ENCODE measurements around the gene VAMP4.

The VAMP4 gene, protein sequence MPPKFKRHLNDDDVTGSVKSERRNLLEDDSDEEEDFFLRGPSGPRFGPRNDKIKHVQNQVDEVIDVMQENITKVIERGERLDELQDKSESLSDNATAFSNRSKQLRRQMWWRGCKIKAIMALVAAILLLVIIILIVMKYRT

DNA sequence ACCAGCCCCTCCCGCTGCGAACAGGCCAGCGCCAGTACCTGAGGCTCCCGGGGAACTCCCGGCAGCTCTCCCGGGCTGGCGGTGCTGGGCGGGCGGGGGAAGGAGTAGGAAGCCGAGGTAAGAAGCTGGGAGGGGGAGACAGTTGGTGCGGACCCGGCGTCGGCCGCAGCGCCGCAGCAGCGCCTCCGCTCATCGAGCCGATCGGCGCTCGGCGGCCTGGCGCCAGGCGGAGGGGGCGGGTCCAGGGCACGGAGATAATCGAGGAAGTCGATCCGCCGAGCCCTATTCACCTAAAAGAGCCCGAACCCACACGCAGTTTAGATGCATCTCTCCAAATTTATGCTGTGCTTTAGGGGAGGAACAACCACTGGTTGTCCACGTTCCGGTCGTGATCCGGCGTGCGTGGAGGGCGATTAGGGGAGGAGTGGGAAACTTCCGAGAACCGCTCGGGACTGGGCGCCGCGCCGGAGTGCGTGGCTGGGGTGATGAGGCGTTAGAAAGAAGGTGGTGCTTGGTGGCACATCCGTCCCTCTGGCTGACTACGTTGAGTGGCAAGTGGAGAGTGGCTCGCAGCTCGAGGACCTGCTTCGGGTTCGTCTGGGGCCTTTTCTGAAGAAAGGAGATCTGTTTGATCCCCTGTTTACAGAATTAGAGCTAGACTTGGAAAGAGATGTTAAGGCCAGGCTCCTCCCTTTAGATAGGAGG lies at the start of gene VAMP4:
TSS of gene VAMP4 (minus strand) at position 194 of the 705 bp plus-strand sequence. CDS start 3,651 bp downstream, outside the sequence.
- in situ Hi-C loops (cut with MboI; ENCODE audit: low sequenced_read_pairs) = no loop called here

DNA sequence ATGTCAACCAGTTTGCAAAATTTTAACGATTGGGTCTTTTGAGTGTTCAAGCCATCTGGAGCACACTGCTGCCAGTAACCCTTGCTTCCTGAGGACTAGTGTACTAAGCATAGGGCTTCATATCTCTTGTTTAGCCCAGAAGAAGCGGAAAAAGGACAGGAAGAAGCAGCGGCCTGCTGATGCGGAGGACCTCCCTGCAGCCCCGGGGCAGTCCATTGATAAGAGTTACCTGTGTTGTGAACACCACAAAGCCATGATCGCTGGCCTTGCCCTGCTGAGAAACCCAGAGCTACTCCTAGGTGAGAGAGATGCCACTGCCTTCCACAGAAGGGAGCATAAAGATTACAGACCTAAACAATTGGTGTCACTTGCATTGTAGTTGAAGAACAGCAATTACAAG lies 48.5 kb upstream of the VAMP4 start:
- in situ Hi-C loops (cut with MboI; ENCODE audit: low sequenced_read_pairs) = no loop called here

- in situ Hi-C loops (cut with MboI; ENCODE audit: low sequenced_read_pairs) = no loop called here
Measured at GRCh38 chr1:171788696-171789095, 46.8 kb upstream of the VAMP4 start.

DNA sequence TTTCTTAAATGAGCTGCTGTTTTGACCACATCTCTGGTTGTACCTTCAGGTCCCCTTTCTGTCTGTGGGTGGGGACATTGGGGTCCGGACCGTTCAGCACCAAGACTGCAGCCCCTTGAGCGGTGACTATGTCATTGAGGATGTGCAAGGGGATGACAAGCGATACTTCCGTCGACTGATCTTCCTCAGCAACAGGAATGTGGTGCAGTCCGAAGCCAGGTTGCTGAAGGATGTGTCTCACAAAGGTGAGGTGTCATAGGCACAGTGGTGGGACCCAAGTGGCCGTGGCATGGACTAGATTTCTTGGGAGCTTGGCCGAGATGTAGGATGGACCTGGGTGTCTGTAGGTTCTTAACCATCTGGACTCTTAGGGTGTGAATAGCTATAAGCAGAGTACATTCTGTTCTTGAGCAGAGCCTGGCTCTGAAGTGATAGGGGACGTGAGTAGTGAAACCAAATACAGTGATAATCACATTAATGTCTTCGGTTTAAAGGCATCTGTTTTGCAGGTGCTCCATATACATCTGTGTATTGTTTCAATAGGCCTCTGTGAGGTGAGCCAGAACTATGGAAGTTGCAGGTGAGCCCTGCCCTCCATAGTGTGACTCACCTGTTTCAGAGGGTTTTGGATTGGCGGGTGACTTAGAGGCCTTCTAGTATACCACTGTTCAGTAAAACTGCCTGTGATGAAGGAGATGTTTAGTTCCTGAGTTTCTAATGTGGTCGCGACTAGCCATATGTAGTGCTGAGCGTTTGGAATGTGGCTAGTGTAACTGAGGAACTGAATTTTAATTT lies 46.0 kb upstream of the VAMP4 start:
- in situ Hi-C loops (cut with MboI; ENCODE audit: low sequenced_read_pairs) = no loop called here

DNA sequence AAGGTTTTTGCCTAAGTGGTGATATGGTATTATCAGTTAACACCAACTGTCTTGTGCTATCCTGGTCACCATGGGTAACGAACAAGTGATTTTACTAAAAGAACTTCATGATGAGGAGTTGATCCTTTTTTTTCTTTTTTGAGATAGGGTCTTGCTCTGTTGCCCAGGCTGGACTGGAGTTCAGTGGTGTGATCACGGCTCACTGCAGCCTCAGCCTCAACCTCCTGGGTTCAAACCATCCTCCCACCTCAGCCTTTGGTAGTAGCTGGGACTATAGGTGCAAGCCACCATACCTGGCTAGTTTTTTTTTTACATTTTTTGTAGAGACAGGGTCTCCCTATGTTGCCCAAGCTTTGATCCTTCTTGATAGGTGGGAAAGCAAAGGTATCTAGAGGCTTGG lies 44.7 kb upstream of the VAMP4 start:
- in situ Hi-C loops (cut with MboI; ENCODE audit: low sequenced_read_pairs) = no loop called here

- in situ Hi-C loops (cut with MboI; ENCODE audit: low sequenced_read_pairs) = no loop called here
Measured at GRCh38 chr1:171785766-171786165, 43.9 kb upstream of the VAMP4 start.

GRCh38 chr1:171784784-171785183 lies 42.9 kb upstream of the VAMP4 start:
- in situ Hi-C loops (cut with MboI; ENCODE audit: low sequenced_read_pairs) = no loop called here

DNA sequence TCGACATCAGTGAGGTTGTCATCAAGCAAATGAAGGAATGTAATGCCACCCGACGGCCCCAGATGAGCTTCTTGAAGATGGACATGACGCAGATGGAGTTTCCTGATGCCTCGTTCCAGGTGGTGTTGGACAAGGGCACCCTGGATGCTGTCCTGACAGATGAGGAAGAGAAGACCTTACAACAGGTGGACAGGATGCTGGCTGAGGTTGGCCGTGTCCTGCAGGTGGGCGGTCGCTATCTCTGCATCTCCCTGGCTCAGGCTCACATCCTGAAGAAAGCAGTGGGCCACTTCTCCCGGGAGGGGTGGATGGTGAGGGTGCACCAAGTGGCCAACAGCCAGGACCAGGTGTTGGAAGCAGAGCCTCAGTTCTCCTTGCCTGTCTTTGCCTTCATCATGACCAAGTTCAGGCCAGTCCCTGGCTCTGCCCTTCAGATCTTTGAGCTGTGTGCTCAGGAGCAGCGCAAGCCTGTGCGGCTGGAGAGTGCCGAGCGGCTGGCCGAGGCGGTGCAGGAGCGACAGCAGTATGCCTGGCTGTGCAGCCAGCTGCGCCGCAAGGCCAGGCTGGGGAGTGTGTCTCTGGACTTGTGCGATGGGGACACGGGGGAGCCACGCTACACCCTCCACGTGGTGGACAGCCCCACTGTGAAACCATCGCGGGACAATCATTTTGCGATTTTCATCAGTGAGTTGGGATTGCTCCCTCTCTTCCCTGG lies 42.1 kb upstream of the VAMP4 start:
- in situ Hi-C loops (cut with MboI; ENCODE audit: low sequenced_read_pairs) = no loop called here

GRCh38 chr1:171781176-171781875 lies 39.5 kb upstream of the VAMP4 start, which contains the start of gene METTL13:
METTL13 (plus strand) TSS chr1:171781660; CDS start chr1:171781968, 308 bp downstream.
- in situ Hi-C loops (cut with MboI; ENCODE audit: low sequenced_read_pairs) = no loop called here

DNA sequence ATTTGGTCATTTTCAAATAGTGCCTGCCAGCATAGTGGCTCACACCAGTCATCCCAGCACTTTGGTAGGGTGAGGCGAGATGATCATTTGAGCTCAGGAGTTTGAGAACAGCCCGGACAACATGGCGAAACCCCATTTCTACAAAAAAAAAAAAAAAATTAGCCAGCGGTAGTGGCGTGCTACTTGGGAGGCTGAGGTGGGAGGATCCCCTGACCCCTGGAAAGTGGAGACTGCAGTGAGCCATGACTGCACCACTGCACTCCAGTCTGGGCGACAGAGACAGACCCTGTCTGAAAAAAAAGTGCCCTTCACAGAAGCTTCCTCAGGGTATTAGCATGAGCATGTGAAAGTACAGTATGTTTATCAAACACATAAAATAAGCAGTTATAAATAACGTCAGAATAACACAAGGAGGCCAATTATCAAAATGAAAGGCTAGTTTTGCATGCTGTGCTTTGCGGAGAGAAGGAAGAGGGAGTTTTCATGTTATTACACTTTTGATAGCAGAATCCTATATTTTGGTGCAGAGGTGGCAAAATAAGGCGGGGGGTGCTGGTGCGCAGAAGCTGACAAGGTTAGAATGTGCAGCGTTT lies 38.8 kb upstream of the VAMP4 start:
- in situ Hi-C loops (cut with MboI; ENCODE audit: low sequenced_read_pairs) = no loop called here

DNA sequence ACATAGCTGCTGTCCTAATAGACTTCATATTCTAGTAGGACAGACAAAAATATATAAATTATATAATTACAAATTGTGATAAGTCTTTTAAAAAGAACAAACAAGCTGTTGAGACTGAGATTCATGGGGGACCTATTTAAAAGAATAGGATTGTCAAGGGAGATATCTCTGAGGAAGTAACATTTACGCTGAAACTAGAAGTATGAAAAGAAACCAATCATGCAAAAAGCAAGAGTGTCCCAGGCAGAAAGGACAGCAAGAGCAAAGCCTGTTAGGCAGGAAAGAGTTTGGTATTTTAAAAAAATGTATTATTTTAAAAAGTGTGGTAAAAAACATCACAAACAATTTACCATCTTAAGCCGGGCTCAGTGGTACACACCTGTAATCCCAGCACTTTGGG lies 30.4 kb upstream of the VAMP4 start:
- in situ Hi-C loops (cut with MboI; ENCODE audit: low sequenced_read_pairs) = no loop called here

DNA sequence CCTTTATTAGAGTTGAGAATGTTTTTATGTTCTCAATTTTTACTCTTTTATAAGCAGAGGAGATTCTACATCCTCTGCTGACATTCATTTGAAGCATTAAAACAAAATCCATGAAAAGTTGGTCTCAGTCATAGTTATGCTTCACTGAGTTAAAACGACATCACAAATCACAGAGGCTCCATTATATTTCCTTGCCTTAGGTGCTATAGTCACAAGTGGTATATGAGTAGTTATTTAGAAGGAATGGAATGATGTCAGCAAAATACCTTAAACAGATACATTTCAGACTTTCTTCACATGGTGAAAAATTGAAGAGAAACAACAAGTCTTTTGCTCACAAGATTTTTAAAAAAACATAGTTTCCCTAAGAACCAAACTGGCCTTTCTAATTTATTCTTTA lies 27.9 kb upstream of the VAMP4 start:
- in situ Hi-C loops (cut with MboI; ENCODE audit: low sequenced_read_pairs) = no loop called here

- in situ Hi-C loops (cut with MboI; ENCODE audit: low sequenced_read_pairs) = no loop called here
Measured at GRCh38 chr1:171769171-171769570, 27.3 kb upstream of the VAMP4 start.

DNA sequence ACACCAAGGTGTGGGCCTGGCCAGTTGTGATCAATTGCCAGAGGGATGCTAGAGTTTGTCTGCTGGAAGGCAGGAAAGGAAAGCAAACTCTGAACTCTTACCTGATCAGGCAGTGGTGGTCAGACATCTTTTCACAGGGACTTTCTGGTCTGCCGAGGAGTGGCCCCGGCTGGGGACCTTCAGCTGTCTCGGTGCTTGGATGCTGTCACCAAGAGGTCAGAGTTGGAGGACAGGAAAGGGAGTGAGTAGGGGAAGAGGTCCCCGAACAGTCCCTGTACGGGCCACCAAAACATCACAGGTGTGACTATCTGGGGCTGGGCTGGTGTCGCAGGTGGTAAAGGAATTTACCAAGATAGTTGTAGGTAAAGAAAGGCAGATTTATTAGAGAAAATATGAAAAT lies 21.9 kb upstream of the VAMP4 start:
- in situ Hi-C loops (cut with MboI; ENCODE audit: low sequenced_read_pairs) = no loop called here

DNA sequence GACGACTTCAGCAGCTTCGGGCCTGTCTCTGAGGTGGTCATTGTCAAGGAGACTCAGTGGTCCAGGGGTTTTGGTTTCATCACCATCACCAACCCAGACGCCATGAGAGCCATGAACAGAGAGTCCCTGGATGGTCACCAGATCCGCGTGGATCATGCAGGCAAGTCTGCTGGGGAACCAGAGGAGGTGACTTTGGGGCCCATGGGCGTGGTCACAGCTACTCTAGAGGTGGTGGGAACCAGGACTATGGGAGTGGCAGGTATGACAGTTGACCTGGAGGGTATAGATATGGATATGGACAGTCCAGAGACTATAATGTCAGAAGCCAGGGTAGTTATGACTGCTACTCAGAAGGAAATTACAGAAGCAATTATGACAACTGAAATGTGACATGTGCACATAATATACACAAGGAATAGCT lies 20.3 kb upstream of the VAMP4 start:
- in situ Hi-C loops (cut with MboI; ENCODE audit: low sequenced_read_pairs) = no loop called here

GRCh38 chr1:171758011-171758410 lies 16.1 kb upstream of the VAMP4 start:
- in situ Hi-C loops (cut with MboI; ENCODE audit: low sequenced_read_pairs) = no loop called here

- in situ Hi-C loops (cut with MboI; ENCODE audit: low sequenced_read_pairs) = no loop called here
Measured at GRCh38 chr1:171756856-171757255, 15.0 kb upstream of the VAMP4 start.

GRCh38 chr1:171754971-171755370 lies 13.1 kb upstream of the VAMP4 start:
- in situ Hi-C loops (cut with MboI; ENCODE audit: low sequenced_read_pairs) = no loop called here

DNA sequence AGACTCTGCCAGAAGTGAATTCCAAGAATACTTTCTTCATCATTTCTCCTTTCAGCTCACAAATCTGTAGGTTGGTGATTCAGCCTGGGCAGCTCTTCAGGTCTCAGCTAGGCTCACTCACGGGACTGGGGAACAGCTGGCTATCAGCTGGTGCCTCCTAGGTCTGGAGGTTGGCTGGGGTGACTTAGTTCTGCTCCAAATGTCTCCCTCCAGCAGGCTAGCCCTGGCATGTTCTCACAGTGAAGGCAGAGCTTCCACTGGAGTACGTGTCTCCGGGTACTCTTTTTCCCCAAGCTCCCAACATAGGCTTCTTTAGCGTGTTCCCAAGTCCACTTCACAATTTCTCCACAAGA lies 12.5 kb upstream of the VAMP4 start:
- in situ Hi-C loops (cut with MboI; ENCODE audit: low sequenced_read_pairs) = no loop called here

DNA sequence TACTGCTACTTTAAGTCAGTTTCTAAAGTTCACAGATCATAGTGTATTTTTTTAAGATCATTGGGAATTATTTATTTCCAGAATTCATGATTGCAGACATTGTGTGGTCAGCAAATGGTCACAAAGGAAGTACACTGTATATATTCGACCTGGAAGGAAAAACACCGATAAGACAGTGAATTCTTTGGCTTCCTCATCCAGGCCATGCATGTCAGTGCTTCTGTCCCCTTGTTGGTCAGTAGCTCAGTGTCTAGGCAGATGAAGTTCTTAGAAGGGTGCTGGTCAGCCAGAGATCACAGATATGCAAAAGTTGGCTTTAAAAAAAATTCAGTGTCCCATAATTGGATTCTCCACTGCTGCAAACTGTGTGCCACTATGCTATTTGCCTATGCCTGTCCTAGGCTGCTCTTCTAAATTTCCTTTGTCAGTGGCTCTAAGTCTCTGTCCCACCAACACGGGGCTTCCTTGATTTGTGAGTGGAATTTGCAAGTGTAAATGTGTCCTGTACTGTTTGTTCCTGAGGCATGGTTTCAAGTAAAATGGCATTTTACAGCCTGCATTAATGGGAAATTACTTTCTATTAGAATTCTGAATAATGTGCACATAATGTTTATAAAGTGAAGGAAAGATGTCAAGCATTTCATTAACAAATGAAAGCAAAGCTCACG lies 12.0 kb upstream of the VAMP4 start:
- in situ Hi-C loops (cut with MboI; ENCODE audit: low sequenced_read_pairs) = no loop called here
